ENCODE results near the gene SOX6.
"Not testable (repeated sequence)": the region's sequence is repeated elsewhere in the genome, so short reads cannot be mapped to it uniquely, and the experiment has no call there.

Gene SOX6

DNA sequence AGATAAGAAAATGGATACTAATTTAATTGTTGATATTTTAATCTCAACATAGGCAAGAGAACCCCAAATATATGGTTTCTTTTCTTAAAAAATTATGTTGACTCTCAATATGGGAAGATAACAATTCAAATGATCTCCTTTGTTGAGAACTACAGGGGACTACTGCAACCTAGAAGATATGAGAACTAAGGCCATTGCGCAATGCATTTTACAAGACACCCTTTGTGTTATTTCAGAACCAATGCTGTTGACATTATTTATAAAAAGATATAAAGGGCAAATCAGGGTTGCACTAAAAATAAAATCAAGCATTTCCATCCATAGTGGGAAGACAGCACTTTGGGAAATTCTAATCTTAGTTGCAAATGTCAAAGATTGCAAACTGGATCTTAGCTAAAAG is 322.3 kb downstream of the SOX6 start:
- DNase-seq (ENCODE audit: low spot score): no peak

DNA sequence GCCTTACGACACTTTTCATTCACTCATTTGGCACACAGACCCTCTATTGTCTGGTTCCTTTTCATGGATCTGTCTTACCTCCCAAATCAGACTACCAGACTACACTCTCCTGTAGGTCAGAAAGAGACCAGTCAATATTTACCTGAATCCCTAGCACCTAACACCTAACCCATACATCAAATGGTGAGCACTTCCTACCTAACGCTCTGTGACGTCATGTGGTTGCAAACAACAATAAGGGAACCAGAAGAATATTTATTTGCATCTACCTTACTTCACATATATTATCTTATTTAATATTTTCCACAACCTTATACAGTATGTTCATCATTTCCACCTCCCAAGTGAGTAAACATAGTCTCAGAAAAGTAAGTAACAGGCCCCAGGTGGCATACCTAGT is 323.4 kb downstream of the SOX6 start:
- DNase-seq (ENCODE audit: low spot score): no peak

DNA sequence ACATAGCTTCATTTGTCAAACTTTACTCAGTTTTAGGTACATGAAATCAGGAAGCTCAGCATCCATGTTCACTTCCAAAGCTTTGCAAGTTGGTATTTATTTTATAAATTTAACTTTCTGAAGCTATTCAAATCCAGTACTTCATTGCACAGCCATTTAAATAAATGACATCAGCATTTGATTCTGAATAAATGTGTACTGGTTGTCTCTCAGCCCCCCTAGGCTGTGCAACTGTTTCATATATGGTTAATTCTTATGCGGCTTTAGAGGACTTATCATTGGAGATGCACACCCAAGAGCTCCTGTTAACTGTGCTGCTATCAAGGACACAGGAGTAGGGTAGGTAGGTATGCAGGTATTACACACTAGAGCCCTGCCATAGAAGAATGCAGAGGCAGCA is 325.1 kb downstream of the SOX6 start:
- no peak for DNase-seq (ENCODE audit: low spot score)

DNA sequence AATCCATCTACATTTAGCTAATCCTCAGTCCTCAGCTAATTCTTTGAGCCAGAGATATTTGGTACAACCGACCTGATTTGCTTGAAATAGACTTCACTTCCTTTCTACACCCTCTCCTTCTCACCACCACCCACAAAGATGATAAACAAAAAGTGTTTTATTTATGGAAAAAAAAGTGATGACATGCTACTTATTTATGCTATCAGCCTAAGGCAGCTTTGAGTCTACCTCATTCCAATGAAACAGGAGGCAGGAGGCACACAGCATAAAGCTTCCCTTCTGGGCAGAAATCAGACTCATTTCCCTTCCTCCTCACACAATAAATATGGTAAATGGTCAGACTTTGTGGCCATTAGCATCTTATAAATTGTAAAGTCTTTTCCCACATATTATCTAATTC is 325.7 kb downstream of the SOX6 start:
- no peak for DNase-seq (ENCODE audit: low spot score)

- DNase-seq (ENCODE audit: low spot score): not testable (repeated sequence)
These were observed 327.2 kb downstream of the SOX6 start for GRCh38 chr11:16029151-16029550.

GRCh38 chr11:16028419-16028818 is 327.9 kb downstream of the SOX6 start:
- no peak for DNase-seq (ENCODE audit: low spot score)

- DNase-seq (ENCODE audit: low spot score): no peak
These were observed 328.7 kb downstream of the SOX6 start for GRCh38 chr11:16027621-16028020.

DNA sequence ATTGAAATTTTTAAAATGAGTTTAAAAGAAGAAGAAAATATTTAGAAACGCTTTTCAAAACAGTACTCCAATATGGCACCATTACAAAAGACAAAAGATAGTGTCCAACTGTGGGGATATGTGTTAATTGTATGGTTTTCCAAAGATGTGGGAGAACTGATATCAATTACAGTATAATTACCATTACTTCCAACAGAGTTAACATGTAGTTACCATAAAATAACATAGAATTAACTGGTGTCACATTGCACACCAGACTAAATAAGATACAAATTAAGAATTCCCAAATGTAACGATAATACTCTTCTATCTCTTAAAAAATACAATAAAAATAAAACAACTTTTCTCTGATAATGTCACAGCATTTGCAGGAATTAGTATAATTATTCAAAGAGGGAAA is 329.5 kb downstream of the SOX6 start:
- no peak for DNase-seq (ENCODE audit: low spot score)

DNA sequence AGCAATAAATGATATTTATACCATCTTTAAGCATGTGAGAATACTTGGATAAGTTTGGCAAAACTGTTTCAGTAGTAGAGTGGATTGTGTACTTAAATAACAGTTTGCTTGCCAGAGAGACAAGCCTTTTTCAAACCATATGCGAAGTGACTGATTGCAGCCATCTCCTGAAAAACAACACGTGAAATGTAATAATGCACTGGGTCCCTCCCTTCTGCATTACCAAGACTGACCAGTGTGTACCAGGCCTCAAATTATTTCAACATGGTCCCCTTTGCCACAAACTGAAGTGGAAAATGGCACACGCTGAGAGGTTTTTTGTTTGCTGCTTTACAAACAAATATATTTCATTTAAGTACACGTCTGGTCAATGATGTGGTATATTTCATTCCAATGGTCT is 337.4 kb downstream of the SOX6 start:
- no peak for DNase-seq (ENCODE audit: low spot score)

GRCh38 chr11:16016468-16016829 is 339.9 kb downstream of the SOX6 start:
- no peak for DNase-seq (ENCODE audit: low spot score)

DNA sequence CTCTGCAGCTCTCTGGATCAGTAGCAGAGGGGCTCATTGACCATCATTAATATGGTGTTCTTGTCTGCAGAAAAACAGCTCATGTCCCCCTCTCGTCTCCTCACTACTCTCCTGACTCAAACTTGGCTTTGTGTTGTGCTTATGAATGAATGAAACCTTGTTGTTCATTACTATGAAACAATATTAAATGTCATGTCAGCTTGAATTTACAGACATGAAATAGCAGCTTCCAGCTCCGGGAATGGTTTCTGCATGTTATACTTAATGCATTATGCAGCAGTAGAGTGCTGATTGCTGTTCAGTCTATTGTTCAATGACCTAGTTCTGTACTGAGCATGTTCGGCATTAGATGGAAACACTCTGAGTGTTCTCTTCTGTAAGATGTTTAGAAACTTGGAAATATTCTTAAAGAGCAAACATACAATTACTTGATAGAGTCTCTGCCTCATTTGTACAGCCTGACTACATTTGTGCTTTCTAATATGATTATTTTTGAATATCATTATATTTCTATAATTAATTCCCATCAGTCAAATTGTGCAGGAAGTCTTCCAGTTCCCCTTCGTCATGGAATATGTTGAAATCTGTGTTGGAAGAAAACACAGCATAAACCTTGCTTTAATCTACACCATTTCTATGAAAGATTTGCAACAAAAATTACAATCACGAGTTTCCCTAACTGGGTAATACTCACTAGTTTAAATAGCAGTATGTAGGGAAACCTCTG is 340.4 kb downstream of the SOX6 start:
- no peak for DNase-seq (ENCODE audit: low spot score)

- DNase-seq (ENCODE audit: low spot score): no peak
These were observed 342.6 kb downstream of the SOX6 start for GRCh38 chr11:16013649-16014275.

- no peak for DNase-seq (ENCODE audit: low spot score)
These were observed 343.1 kb downstream of the SOX6 start for GRCh38 chr11:16013242-16013641.

DNA sequence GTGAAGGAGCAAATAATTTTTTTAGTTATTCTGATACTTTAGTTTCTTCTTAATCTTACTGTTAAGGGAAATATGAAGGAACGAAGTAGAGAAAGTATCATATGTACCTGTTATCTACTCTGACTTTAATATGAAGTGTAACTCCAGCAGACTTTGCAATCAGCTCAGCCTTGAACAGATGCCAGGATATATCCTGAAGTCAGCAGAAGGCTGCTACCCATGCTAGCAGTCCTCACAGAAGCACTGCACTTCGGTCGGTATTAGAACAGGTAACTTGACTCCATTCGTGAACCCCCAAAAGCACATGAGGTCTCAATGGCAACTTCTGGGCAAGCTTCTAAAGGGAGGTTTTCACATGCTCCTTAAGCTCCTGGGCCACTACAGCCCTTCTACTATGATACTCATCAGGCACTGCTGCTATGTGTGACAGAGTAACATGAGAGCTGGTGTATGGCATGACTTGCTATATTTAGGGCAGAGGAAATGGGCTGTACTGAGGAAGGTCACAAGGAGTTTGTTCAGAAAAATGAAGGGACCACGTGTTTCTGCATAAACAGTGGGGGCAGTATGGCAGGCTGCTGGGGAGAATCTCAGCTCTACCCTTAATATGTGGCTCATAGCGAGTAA is 344.1 kb downstream of the SOX6 start:
- no peak for DNase-seq (ENCODE audit: low spot score)

GRCh38 chr11:16011396-16011795 is 344.9 kb downstream of the SOX6 start:
- no peak for DNase-seq (ENCODE audit: low spot score)

- DNase-seq (ENCODE audit: low spot score): no peak
These were observed 347.3 kb downstream of the SOX6 start for GRCh38 chr11:16009021-16009420.

- no peak for DNase-seq (ENCODE audit: low spot score)
These were observed 348.8 kb downstream of the SOX6 start for GRCh38 chr11:16007514-16007913.

GRCh38 chr11:16002942-16003341 is 353.4 kb downstream of the SOX6 start:
- DNase-seq (ENCODE audit: low spot score): no peak

DNA sequence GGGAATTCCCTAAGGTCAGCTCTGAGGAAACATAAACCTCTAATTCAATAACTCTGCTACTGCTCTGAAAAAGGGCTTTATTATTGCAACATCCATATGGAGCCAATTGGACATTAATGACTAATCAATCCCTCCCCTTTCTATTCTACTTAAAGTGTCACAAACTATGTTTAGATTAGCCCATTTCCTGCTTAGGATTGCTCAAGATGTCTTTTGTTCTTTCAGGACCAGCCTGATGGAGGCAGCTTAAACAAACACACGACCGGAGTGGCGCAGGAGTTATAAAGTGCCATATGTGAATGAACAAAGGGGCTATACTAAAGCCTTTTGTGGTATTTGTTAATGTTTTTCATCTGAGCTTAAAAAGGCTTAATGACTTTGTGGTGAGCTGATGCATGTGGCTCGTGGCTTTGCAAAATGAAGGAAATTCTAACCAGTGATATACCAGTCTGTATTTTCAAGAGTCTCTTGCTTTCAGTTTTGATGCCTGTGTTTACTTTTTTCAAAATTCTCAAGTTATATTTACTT is 354.4 kb downstream of the SOX6 start:
- DNase-seq (ENCODE audit: low spot score): peak; percentile 35

DNA sequence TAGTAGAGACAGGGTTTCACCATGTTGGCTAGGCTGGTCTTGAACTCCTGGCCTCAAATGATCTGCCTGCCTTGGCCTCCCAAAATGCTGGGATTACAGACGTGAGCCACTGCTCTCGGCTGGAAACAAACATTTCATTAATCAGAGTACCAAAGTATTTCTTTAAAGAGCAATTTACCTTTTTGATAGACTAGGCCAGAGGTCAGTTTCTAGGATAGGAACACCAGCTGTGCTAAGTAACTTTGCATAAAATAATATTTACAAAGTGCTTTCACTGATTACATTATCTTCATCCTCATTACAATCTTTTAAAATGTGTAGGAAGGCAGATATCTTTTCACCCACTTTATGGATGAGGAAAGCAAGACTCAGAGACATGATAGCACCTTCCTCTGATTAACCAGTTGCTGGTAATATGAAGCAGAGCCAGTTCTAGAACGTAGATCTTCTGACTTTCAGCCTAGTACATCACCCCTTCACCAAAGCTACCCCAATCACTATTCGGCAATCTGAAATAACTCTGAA is 355.2 kb downstream of the SOX6 start:
- no peak for DNase-seq (ENCODE audit: low spot score)

DNA sequence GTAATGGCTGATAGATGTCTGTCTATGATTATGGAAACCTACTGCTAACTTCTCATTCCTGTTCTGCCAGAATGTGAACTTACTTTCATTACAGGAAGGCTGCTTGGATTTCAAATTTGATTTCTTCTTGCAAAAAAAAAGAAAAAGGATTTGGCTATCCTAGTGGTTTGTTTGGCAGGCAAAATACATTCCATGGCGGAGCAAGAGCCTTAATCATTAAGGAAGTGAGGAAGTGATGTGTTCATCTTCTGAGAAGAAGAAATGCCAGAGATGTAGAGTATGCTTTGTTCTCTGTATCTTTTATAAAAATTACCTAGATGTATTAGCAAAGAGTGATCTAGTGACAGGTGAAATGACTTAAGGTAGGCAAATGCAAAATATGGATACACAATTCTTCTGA is 356.3 kb downstream of the SOX6 start:
- peak; percentile 19 for DNase-seq (ENCODE audit: low spot score)

DNA sequence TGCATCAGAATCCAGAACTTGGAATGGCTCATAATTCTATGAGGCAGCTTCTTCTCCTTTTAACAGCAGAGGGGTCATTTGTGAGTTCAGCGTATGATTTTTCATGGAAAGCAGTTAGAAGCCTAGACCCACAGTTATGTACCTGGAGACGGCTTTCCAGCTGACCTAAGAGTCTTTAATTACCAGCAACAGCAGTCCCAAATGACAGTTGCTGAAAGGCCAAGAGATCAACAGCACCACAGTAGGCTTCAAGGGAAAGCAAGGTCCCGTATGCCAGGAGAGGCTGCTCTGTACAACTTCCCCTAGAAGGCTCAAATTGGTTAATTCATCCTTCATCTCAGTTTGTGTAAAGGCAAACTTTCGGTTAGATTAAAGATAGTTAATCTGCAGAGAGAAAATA is 363.0 kb downstream of the SOX6 start:
- no peak for DNase-seq (ENCODE audit: low spot score)

DNA sequence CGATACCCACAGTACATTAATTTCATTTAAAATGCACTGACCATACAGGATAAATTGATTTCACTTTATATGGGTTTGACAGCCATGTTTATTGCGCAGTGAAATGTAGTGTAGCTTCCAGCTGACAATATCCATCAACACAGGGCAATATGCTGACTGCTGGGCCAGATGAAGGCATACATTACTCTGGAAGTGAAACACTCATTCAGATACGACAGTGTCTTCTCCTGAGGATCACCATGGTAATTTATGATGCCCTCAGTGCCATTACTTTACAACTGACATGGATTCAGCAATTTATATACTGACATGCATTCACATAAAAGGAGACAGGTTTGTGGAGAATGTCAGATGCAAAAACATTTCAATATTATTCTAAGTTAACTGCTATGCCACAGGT is 365.1 kb downstream of the SOX6 start:
- DNase-seq (ENCODE audit: low spot score): no peak

Data from AG08396 (cell line).